Measurements from ENCODE around the gene PLXNA2. TPM values are rescaled to one million over a fixed set of nuclear protein-coding genes. Genes with fewer than 3 reads are reported as not detected.

The PLXNA2 gene
- total RNA-seq, 4 donors from 2014 or later = 26.9 to 54.0 (median 46.1) TPM

GRCh38 chr1:208077232-208078075 lies 166.7 kb downstream of the PLXNA2 start:
- Histone ChIP-seq H3K36me3 (peaks cover 0 to 100% (median 4%) of the 10 kb centered on the region in 3 donors), H3K4me1 (no peaks in the 10 kb centered on the region), H3K27me3 (no peaks in the 10 kb centered on the region), H3K27ac (no peak overlapping the region), H3K4me3 (no peak overlapping the region), H3K9me3 (no peaks in the 10 kb centered on the region)
- DNase-seq = no peak
- TF ChIP-seq POLR2A (IDR thresholded peaks at IDR 0.05) = no peak
- TF ChIP-seq, protein P1, sequence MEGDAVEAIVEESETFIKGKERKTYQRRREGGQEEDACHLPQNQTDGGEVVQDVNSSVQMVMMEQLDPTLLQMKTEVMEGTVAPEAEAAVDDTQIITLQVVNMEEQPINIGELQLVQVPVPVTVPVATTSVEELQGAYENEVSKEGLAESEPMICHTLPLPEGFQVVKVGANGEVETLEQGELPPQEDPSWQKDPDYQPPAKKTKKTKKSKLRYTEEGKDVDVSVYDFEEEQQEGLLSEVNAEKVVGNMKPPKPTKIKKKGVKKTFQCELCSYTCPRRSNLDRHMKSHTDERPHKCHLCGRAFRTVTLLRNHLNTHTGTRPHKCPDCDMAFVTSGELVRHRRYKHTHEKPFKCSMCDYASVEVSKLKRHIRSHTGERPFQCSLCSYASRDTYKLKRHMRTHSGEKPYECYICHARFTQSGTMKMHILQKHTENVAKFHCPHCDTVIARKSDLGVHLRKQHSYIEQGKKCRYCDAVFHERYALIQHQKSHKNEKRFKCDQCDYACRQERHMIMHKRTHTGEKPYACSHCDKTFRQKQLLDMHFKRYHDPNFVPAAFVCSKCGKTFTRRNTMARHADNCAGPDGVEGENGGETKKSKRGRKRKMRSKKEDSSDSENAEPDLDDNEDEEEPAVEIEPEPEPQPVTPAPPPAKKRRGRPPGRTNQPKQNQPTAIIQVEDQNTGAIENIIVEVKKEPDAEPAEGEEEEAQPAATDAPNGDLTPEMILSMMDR (IDR thresholded peaks at IDR 0.05) = no peak
- 74 to 83% methylated on average over 5 to 10 of the region's 16 CpGs for WGBS, 2 donors
- intact Hi-C loops (cut with DNase I) = no loop called here

DNA sequence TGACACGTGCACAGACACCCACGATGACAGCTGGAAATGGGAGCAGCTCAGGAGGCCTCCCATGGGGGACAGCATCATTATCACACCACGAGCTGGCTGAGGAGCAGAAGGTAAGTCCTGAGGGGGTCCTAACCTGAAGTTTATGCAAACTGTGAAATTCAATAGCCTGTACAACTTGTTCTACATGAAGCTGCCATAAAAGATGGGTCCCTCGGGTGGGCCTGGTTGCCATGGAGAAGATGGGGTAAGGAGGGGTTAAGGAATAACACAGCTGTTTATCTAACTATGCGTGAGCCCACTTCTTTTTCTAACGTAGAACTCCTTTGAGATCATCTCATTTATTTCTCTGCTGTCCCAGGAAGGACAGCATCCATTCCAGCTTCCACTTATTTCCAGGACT lies 169.8 kb downstream of the PLXNA2 start:
- no peak for DNase-seq
- intact Hi-C loops (cut with DNase I) = no loop called here
- 81% methylated on average over 3 to 4 of the region's 6 CpGs for WGBS, 2 donors
- no peaks in the 10 kb centered on the region for H3K27me3 ChIP-seq
- no peaks in the 10 kb centered on the region for H3K9me3 ChIP-seq
- TF ChIP-seq, protein P1 (IDR thresholded peaks at IDR 0.05) = no peak
- TF ChIP-seq POLR2A (IDR thresholded peaks at IDR 0.05) = no peak
- no peak overlapping the region for H3K27ac ChIP-seq
- H3K36me3 ChIP-seq = peaks cover 0 to 98% (median 4%) of the 10 kb centered on the region in 3 donors
- H3K4me3 ChIP-seq = no peak overlapping the region
- peaks cover 0 to 5% (median 0%) of the 10 kb centered on the region in 3 donors for H3K4me1 ChIP-seq

DNA sequence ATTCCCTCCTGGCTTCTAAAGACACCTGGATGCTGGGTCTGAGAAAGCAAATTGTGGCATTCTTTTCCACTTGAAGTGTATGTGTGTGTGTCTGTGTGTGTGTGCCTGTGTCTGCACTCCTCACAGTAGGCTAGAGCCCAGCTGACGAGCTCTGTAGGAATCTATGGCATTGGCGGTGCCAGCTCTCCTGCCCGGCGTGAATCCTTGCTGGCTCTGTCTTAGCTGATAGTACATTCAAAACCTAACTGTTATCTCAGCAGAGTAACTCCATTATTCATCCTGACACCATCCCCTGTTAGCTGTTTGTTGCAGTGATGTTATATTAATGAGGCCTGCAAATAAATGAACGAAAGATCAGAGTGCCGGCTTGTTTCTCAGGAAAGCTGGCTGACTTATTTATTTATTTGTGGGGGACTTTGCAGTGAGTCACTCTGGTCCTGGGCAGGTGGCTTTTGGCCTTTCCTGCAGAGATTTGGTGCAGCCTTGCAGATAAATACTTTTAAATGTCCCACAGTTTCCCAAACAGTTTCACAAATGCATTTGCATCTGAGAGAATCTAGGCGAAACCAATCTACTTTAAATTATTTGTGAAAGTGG lies 172.7 kb downstream of the PLXNA2 start:
- Histone ChIP-seq H3K4me3 (no peak overlapping the region), H3K36me3 (peaks cover 0 to 97% (median 4%) of the 10 kb centered on the region in 3 donors), H3K9me3 (no peaks in the 10 kb centered on the region), H3K27ac (no peak overlapping the region), H3K27me3 (no peaks in the 10 kb centered on the region), H3K4me1 (peaks cover 0 to 9% (median 0%) of the 10 kb centered on the region in 3 donors)
- TF ChIP-seq, protein P1 (IDR thresholded peaks at IDR 0.05) = no peak
- no peak for TF ChIP-seq POLR2A (IDR thresholded peaks at IDR 0.05)
- no peak for DNase-seq
- intact Hi-C loops (cut with DNase I) = no loop called here
- WGBS, 2 donors = 71 to 85% methylated on average over 7 of the region's 7 CpGs

GRCh38 chr1:208069908-208070307 lies 174.3 kb downstream of the PLXNA2 start:
- H3K4me1 ChIP-seq = peaks cover 0 to 9% (median 0%) of the 10 kb centered on the region in 3 donors
- no peak for DNase-seq
- H3K27ac ChIP-seq = no peak overlapping the region
- H3K4me3 ChIP-seq = no peak overlapping the region
- H3K9me3 ChIP-seq = no peaks in the 10 kb centered on the region
- H3K27me3 ChIP-seq = no peaks in the 10 kb centered on the region
- intact Hi-C loops (cut with DNase I) = no loop called here
- 70 to 87% methylated on average over 4 of the region's 4 CpGs for WGBS, 2 donors
- peaks cover 0 to 97% (median 4%) of the 10 kb centered on the region in 3 donors for H3K36me3 ChIP-seq
- TF ChIP-seq, protein P1 (IDR thresholded peaks at IDR 0.05) = no peak
- no peak for TF ChIP-seq POLR2A (IDR thresholded peaks at IDR 0.05)

- intact Hi-C loops (cut with DNase I) = no loop called here
- no peak for TF ChIP-seq POLR2A (IDR thresholded peaks at IDR 0.05)
- Histone ChIP-seq H3K36me3 (peaks cover 0 to 97% (median 0%) of the 10 kb centered on the region in 3 donors), H3K4me3 (no peak overlapping the region), H3K4me1 (peaks cover 0 to 9% (median 0%) of the 10 kb centered on the region in 3 donors), H3K27me3 (no peaks in the 10 kb centered on the region), H3K27ac (no peak overlapping the region), H3K9me3 (no peaks in the 10 kb centered on the region)
- DNase-seq = no peak
- WGBS, 2 donors = 84 to 100% methylated on average over 1 to 3 of the region's 8 CpGs
Observed at GRCh38 chr1:208069317-208069716, 174.9 kb downstream of the PLXNA2 start.

Measured in esophagus squamous epithelium (tissue), 5 donors.